Mesendoderm (in vitro differentiated cells): ENCODE measurements around the gene PRDM1.

ENCODE experiments used
- DNase-seq: peaks from one replicate; pipeline ENCODE4 v3.0.0; 2013
- H2AK5ac ChIP-seq: 2 replicates; pipeline ENCODE4 v1.6.1; 2013; ENCODE audit warnings: low read length, inconsistent platforms
- H2BK120ac ChIP-seq: 2 replicates; pipeline ENCODE4 v1.6.1; 2013; ENCODE audit warnings: low read depth, mild to moderate bottlenecking, low read length, moderate library complexity, mixed read lengths
- H2BK15ac ChIP-seq: replicated peaks from 2 replicates; pipeline ENCODE4 v1.6.1; 2013; ENCODE audit warnings: low read depth, mild to moderate bottlenecking, moderate library complexity
- H2BK5ac ChIP-seq: 2 replicates; pipeline ENCODE4 v1.6.1; 2013; ENCODE audit warnings: low read length, inconsistent platforms
- H3K18ac ChIP-seq: 2 replicates; pipeline ENCODE4 v1.6.1; 2013; ENCODE audit warnings: mild to moderate bottlenecking, low read length, mixed read lengths
- H3K23ac ChIP-seq: one replicate; pipeline ENCODE4 v1.6.1; 2013; ENCODE audit warnings: low read length
- H3K27ac ChIP-seq: 2 replicates; pipeline ENCODE4 v1.5.1; 2013; ENCODE audit warnings: low read depth, mild to moderate bottlenecking, inconsistent platforms, low read length, moderate library complexity
- H3K27me3 ChIP-seq: 2 replicates; pipeline ENCODE4 v1.6.1; 2013; ENCODE audit warnings: low read length, control low read depth, mild to moderate bottlenecking, inconsistent platforms; ENCODE audit not compliant: insufficient read depth, poor library complexity
- H3K36me3 ChIP-seq: 2 replicates; pipeline ENCODE4 v1.6.1; 2013; ENCODE audit warnings: low read length, inconsistent platforms; ENCODE audit not compliant: control insufficient read depth, insufficient read depth
- H3K4ac ChIP-seq: one replicate; pipeline ENCODE4 v1.6.1; 2013; ENCODE audit warnings: low read depth, mild to moderate bottlenecking, low read length, moderate library complexity
- H3K4me1 ChIP-seq: 2 replicates; pipeline ENCODE4 v1.6.1; 2013; ENCODE audit warnings: low read depth, low read length, inconsistent platforms; ENCODE audit not compliant: control insufficient read depth
- H3K4me2 ChIP-seq: 2 replicates; pipeline ENCODE4 v1.6.1; 2013; ENCODE audit warnings: low read length
- H3K4me3 ChIP-seq: 2 replicates; pipeline ENCODE4 v1.5.1; 2013; ENCODE audit warnings: mild to moderate bottlenecking, low read length
- H3K56ac ChIP-seq: one replicate; pipeline ENCODE4 v1.6.1; 2013; ENCODE audit warnings: low read length
- H3K79me1 ChIP-seq: 2 replicates; pipeline ENCODE4 v1.6.1; 2013; ENCODE audit warnings: low read length, inconsistent platforms
- H3K79me2 ChIP-seq: 2 replicates; pipeline ENCODE4 v1.6.1; 2013; ENCODE audit warnings: mild to moderate bottlenecking, low read length; ENCODE audit not compliant: control insufficient read depth, insufficient read depth
- H3K9ac ChIP-seq: 2 replicates; pipeline ENCODE4 v1.6.1; 2013; ENCODE audit warnings: low read length, inconsistent platforms
- H4K5ac ChIP-seq: one replicate; pipeline ENCODE4 v1.6.1; 2013; ENCODE audit warnings: low read length
- H4K8ac ChIP-seq: one replicate; pipeline ENCODE4 v1.6.1; 2013; ENCODE audit warnings: low read depth, mild to moderate bottlenecking, control low read depth, low read length, moderate library complexity
- WGBS: extraction: QIAGEN DNeasy Blood & Tissue Kit; methylation state at CpG from one replicate; pipeline ENCODE4 v1.1.7; 2013; ENCODE audit warnings: low lambda C conversion rate, missing lambda C conversion rate; ENCODE audit not compliant: insufficient coverage; ENCODE audit errors: extremely low coverage; 5-methylcytosine and 5-hydroxymethylcytosine counted together

PRDM1 gene

GRCh38 chr6:106102967-106103727 is 17.0 kb downstream of the PRDM1 start:
- H3K9ac ChIP-seq: peak overlapping the region; percentile 27
- DNase-seq: peak; percentile 95

GRCh38 chr6:106103728-106104109 is 17.6 kb downstream of the PRDM1 start:
- no peak overlapping the region for H2BK15ac ChIP-seq
- no peak overlapping the region for H3K4me2 ChIP-seq
- peaks cover 7% of the 10 kb centered on the region for H3K4me1 ChIP-seq
- peak; percentile 59 for DNase-seq
- H2BK5ac ChIP-seq: peak overlapping the region; percentile 61
- no peaks in the 10 kb centered on the region for H3K79me1 ChIP-seq
- H3K56ac ChIP-seq: peak overlapping the region; percentile 49
- H3K4ac ChIP-seq: no peak overlapping the region
- H3K4me3 ChIP-seq: no peak overlapping the region
- H3K36me3 ChIP-seq: peaks cover 4% of the 10 kb centered on the region
- WGBS: no CpG with 5 or more reads among the region's 9 CpGs
- H3K27ac ChIP-seq: no peak overlapping the region
- peak overlapping the region; percentile 2 for H3K18ac ChIP-seq
- no peak overlapping the region for H2BK120ac ChIP-seq
- H3K23ac ChIP-seq: no peak overlapping the region
- H2AK5ac ChIP-seq: peak overlapping the region; percentile 2
- H4K8ac ChIP-seq: no peak overlapping the region
- H3K9ac ChIP-seq: peak overlapping the region; percentile 27
- H4K5ac ChIP-seq: no peak overlapping the region
- H3K79me2 ChIP-seq: no peaks in the 10 kb centered on the region
- no peaks in the 10 kb centered on the region for H3K27me3 ChIP-seq

More at GRCh38 chr6:106102967-106103727, 17.0 kb downstream of the PRDM1 start:
- Histone ChIP-seq H3K4me3 (no peak overlapping the region), H2BK5ac (peak overlapping the region; percentile 61), H3K27me3 (no peaks in the 10 kb centered on the region), H2AK5ac (peak overlapping the region; percentile 2), H3K18ac (peak overlapping the region; percentile 2), H3K36me3 (peaks cover 4% of the 10 kb centered on the region), H3K23ac (peak overlapping the region; percentile 25), H3K79me2 (no peaks in the 10 kb centered on the region), H2BK15ac (no peak overlapping the region), H3K27ac (peak overlapping the region; percentile 19), H3K79me1 (no peaks in the 10 kb centered on the region), H3K56ac (peak overlapping the region; percentile 49), H4K8ac (no peak overlapping the region), H3K4me2 (no peak overlapping the region), H3K4ac (no peak overlapping the region), H2BK120ac (no peak overlapping the region), H4K5ac (no peak overlapping the region), H3K4me1 (peaks cover 12% of the 10 kb centered on the region)
- WGBS: no CpG with 5 or more reads among the region's 11 CpGs

- Histone ChIP-seq H2BK5ac (peak overlapping the region; percentile 11), H2BK15ac (no peak overlapping the region), H3K23ac (no peak overlapping the region), H3K79me1 (no peaks in the 10 kb centered on the region), H3K79me2 (no peaks in the 10 kb centered on the region), H3K27me3 (no peaks in the 10 kb centered on the region), H4K8ac (no peak overlapping the region), H3K18ac (no peak overlapping the region), H3K4me3 (no peak overlapping the region), H3K36me3 (peaks cover 4% of the 10 kb centered on the region), H3K4me1 (peaks cover 7% of the 10 kb centered on the region), H2BK120ac (no peak overlapping the region), H3K27ac (no peak overlapping the region), H3K56ac (no peak overlapping the region), H3K9ac (no peak overlapping the region), H2AK5ac (no peak overlapping the region), H3K4me2 (no peak overlapping the region), H4K5ac (peak overlapping the region; percentile 5), H3K4ac (no peak overlapping the region)
- WGBS: no CpG with 5 or more reads among the region's 7 CpGs
- no peak for DNase-seq
Observed at GRCh38 chr6:106104476-106104875, 18.3 kb downstream of the PRDM1 start.

GRCh38 chr6:106104941-106105340 is 18.8 kb downstream of the PRDM1 start:
- no peak overlapping the region for H4K5ac ChIP-seq
- H4K8ac ChIP-seq: no peak overlapping the region
- no peak overlapping the region for H2BK15ac ChIP-seq
- H3K4ac ChIP-seq: no peak overlapping the region
- no peak overlapping the region for H3K23ac ChIP-seq
- peaks cover 7% of the 10 kb centered on the region for H3K4me1 ChIP-seq
- no peak overlapping the region for H3K4me2 ChIP-seq
- no peak overlapping the region for H2BK5ac ChIP-seq
- H3K27me3 ChIP-seq: no peaks in the 10 kb centered on the region
- H2AK5ac ChIP-seq: no peak overlapping the region
- no peak overlapping the region for H3K4me3 ChIP-seq
- H3K79me1 ChIP-seq: no peaks in the 10 kb centered on the region
- peaks cover 4% of the 10 kb centered on the region for H3K36me3 ChIP-seq
- WGBS: no CpG with 5 or more reads among the region's 21 CpGs
- H3K27ac ChIP-seq: no peak overlapping the region
- no peak overlapping the region for H3K18ac ChIP-seq
- no peak for DNase-seq
- H3K79me2 ChIP-seq: no peaks in the 10 kb centered on the region
- H3K56ac ChIP-seq: no peak overlapping the region
- H3K9ac ChIP-seq: no peak overlapping the region
- H2BK120ac ChIP-seq: no peak overlapping the region

- WGBS: no CpG with 5 or more reads among the region's 22 CpGs
- Histone ChIP-seq H3K27me3 (no peaks in the 10 kb centered on the region), H3K4me1 (peaks cover 7% of the 10 kb centered on the region), H2AK5ac (no peak overlapping the region), H3K23ac (no peak overlapping the region), H3K36me3 (peaks cover 4% of the 10 kb centered on the region), H3K79me2 (no peaks in the 10 kb centered on the region), H3K4me3 (no peak overlapping the region), H3K56ac (no peak overlapping the region), H3K9ac (no peak overlapping the region), H3K4ac (no peak overlapping the region), H3K18ac (no peak overlapping the region), H4K5ac (no peak overlapping the region), H3K27ac (no peak overlapping the region), H4K8ac (no peak overlapping the region), H2BK15ac (no peak overlapping the region), H3K79me1 (no peaks in the 10 kb centered on the region), H3K4me2 (no peak overlapping the region), H2BK120ac (no peak overlapping the region), H2BK5ac (no peak overlapping the region)
- no peak for DNase-seq
Observed at GRCh38 chr6:106105493-106105892, 19.4 kb downstream of the PRDM1 start.
